ENCODE measurements around the gene PLEKHA3. TPM values are rescaled to one million over a fixed set of nuclear protein-coding genes. Genes with fewer than 3 reads are reported as not detected.
A peak's percentile ranks its signal among the peaks of the same experiment; 100 is the strongest.
"Not testable (repeated sequence)": the region's sequence is repeated elsewhere in the genome, so short reads cannot be mapped to it uniquely, and the experiment has no call there.

PLEKHA3 gene
- total RNA-seq, 1 donor from 2014 or later: 31.6 TPM

GRCh38 chr2:178469219-178469849 is 10.9 kb upstream of the PLEKHA3 start:
- no peak for DNase-seq (ENCODE audit: low spot score)
- Mint-ChIP-seq H3K27me3 (ENCODE audit: insufficient read depth) (no peaks in the 10 kb centered on the region), H3K4me1 (ENCODE audit: low read depth) (no peaks in the 10 kb centered on the region), H3K27ac (no peak overlapping the region), H3K4me3 (no peak overlapping the region), H3K9me3 (no peaks in the 10 kb centered on the region), H3K36me3 (ENCODE audit: low read depth) (no peaks in the 10 kb centered on the region)
- intact Hi-C loops (cut with micrococcal nuclease): no loop called here

DNA sequence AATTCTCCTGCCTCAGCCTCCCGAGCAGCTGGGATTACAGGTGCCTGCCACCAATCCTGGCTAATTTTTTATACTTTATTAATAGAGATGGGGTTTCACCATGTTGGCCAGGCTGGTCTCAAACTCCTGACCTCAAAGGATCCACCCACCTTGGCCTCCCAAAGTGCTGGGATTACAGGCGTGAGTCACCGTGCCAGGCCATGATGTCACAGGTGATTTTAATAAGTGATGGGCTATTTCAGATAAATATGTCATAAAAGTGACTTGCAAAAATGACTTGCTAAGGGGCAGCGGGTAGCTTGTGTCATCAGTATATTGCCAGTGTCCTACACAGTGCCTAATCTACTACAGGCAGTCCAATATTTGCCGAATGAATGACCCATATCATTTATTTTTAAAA is 8.9 kb upstream of the PLEKHA3 start:
- H3K36me3 Mint-ChIP-seq (ENCODE audit: low read depth); H3K27ac Mint-ChIP-seq; DNase-seq (ENCODE audit: low spot score); H3K27me3 Mint-ChIP-seq (ENCODE audit: insufficient read depth); H3K4me1 Mint-ChIP-seq (ENCODE audit: low read depth); H3K4me3 Mint-ChIP-seq; H3K9me3 Mint-ChIP-seq: not testable (repeated sequence)
- intact Hi-C loops (cut with micrococcal nuclease): loop anchor here (10.0 kb wide), 1 partner anchor 163 kb away; no protein-coding TSS in a partner anchor

DNA sequence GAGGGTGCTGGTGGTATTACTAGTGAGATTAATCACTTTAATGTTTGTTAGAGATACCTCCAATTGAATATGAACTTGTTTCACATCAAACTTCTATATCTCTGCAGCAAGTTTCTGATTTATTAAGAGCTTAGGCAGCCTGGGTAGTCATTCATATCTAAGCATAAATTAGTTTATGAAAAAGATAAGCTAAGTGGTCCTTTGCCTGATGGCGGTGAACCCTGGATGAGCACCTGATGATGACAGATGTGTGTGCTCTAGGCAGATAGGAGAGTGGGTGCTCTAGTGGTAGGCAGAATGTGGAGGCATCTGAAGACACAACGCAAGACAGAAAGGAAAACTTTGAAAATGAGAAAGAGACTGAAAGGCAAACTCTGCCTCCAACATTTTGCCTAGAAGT is 6.9 kb upstream of the PLEKHA3 start:
- H3K4me1 Mint-ChIP-seq (ENCODE audit: low read depth): peaks cover 3% of the 10 kb centered on the region
- no peaks in the 10 kb centered on the region for H3K9me3 Mint-ChIP-seq
- no peak for DNase-seq (ENCODE audit: low spot score)
- no peak overlapping the region for H3K27ac Mint-ChIP-seq
- no peak overlapping the region for H3K4me3 Mint-ChIP-seq
- no peaks in the 10 kb centered on the region for H3K36me3 Mint-ChIP-seq (ENCODE audit: low read depth)
- no peaks in the 10 kb centered on the region for H3K27me3 Mint-ChIP-seq (ENCODE audit: insufficient read depth)
- intact Hi-C loops (cut with micrococcal nuclease): loop anchor here (10.0 kb wide), 1 partner anchor 161 kb away; no protein-coding TSS in a partner anchor

DNA sequence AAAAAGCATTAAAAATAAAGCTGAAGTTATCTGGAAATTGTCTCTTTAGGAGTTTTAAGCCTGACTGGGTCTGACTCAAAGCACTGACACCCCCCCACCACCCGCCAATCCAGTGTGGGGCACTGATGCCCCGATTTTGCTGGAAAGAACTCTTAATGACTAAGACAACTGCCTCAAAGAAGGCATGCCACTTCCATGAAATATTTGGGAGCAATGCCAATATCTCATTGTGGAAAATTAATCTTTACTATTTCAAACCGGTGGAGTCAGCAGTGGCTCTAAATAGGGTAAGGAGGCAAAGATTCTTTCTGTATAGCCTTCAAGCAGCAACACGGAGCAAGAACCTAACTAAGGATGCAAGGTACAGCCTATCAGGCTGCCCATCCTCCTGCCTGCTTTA is 6.3 kb upstream of the PLEKHA3 start:
- intact Hi-C loops (cut with micrococcal nuclease): loop anchor here (10.0 kb wide), 1 partner anchor 161 kb away; no protein-coding TSS in a partner anchor

GRCh38 chr2:178474560-178474959 is 5.7 kb upstream of the PLEKHA3 start:
- no peak for DNase-seq (ENCODE audit: low spot score)
- H3K27me3 Mint-ChIP-seq (ENCODE audit: insufficient read depth): no peaks in the 10 kb centered on the region
- H3K4me1 Mint-ChIP-seq (ENCODE audit: low read depth): peaks cover 15% of the 10 kb centered on the region
- intact Hi-C loops (cut with micrococcal nuclease): loop anchor here (10.0 kb wide), 1 partner anchor 160 kb away; no protein-coding TSS in a partner anchor
- no peak overlapping the region for H3K27ac Mint-ChIP-seq
- H3K36me3 Mint-ChIP-seq (ENCODE audit: low read depth): no peaks in the 10 kb centered on the region
- H3K9me3 Mint-ChIP-seq: no peaks in the 10 kb centered on the region
- no peak overlapping the region for H3K4me3 Mint-ChIP-seq

More for the DNA sequence above, 6.3 kb upstream of the PLEKHA3 start:
- H3K4me1 Mint-ChIP-seq (ENCODE audit: low read depth): peaks cover 8% of the 10 kb centered on the region
- no peaks in the 10 kb centered on the region for H3K36me3 Mint-ChIP-seq (ENCODE audit: low read depth)
- H3K9me3 Mint-ChIP-seq: no peaks in the 10 kb centered on the region
- H3K4me3 Mint-ChIP-seq: no peak overlapping the region
- DNase-seq (ENCODE audit: low spot score): no peak
- H3K27ac Mint-ChIP-seq: no peak overlapping the region
- no peaks in the 10 kb centered on the region for H3K27me3 Mint-ChIP-seq (ENCODE audit: insufficient read depth)

GRCh38 chr2:178476477-178476876 is 3.8 kb upstream of the PLEKHA3 start:
- Mint-ChIP-seq H3K27ac (no peak overlapping the region), H3K36me3 (ENCODE audit: low read depth) (no peaks in the 10 kb centered on the region), H3K9me3 (no peaks in the 10 kb centered on the region), H3K4me3 (no peak overlapping the region), H3K27me3 (ENCODE audit: insufficient read depth) (no peaks in the 10 kb centered on the region), H3K4me1 (ENCODE audit: low read depth) (peaks cover 24% of the 10 kb centered on the region)
- intact Hi-C loops (cut with micrococcal nuclease): loop anchor here (10.0 kb wide), 1 partner anchor 158 kb away; no protein-coding TSS in a partner anchor
- DNase-seq (ENCODE audit: low spot score): no peak

GRCh38 chr2:178477443-178478129 is 2.7 kb upstream of the PLEKHA3 start:
- intact Hi-C loops (cut with micrococcal nuclease): loop anchor here (1.0 to 10.0 kb wide), 7 partner anchors 26 to 365 kb away; partner anchors contain the start of genes OSBPL6, PJVK, PRKRA and RBM45
- Mint-ChIP-seq H3K27ac (peak overlapping the region; percentile 99), H3K27me3 (ENCODE audit: insufficient read depth) (no peaks in the 10 kb centered on the region), H3K4me1 (ENCODE audit: low read depth) (peaks cover 35% of the 10 kb centered on the region), H3K4me3 (peak overlapping the region; percentile 95), H3K36me3 (ENCODE audit: low read depth) (no peaks in the 10 kb centered on the region), H3K9me3 (no peaks in the 10 kb centered on the region)
- DNase-seq (ENCODE audit: low spot score): no peak

- H3K9me3 Mint-ChIP-seq: no peaks in the 10 kb centered on the region
- H3K4me1 Mint-ChIP-seq (ENCODE audit: low read depth): peaks cover 39% of the 10 kb centered on the region
- no peaks in the 10 kb centered on the region for H3K36me3 Mint-ChIP-seq (ENCODE audit: low read depth)
- no peaks in the 10 kb centered on the region for H3K27me3 Mint-ChIP-seq (ENCODE audit: insufficient read depth)
- H3K27ac Mint-ChIP-seq: peak overlapping the region; percentile 99
- no peak for DNase-seq (ENCODE audit: low spot score)
- H3K4me3 Mint-ChIP-seq: peak overlapping the region; percentile 95
- intact Hi-C loops (cut with micrococcal nuclease): loop anchor here (1.0 to 10.0 kb wide), 7 partner anchors 27 to 365 kb away; partner anchors contain the start of genes OSBPL6, PJVK, PRKRA and RBM45
These were observed 2.2 kb upstream of the PLEKHA3 start for GRCh38 chr2:178478130-178478438.

GRCh38 chr2:178478439-178479274 is 1.6 kb upstream of the PLEKHA3 start, which contains the start of gene FKBP7:
Gene FKBP7 (minus strand): TSS chr2:178478600. CDS start chr2:178478499, 101 bp downstream.
- H3K27ac Mint-ChIP-seq: peak within 1 kb of the TSS; percentile 99
- peak; percentile 75 for DNase-seq (ENCODE audit: low spot score)
- intact Hi-C loops (cut with micrococcal nuclease): loop anchor here (1.0 to 10.0 kb wide), 7 partner anchors 27 to 366 kb away; partner anchors contain the start of genes OSBPL6, PJVK, PRKRA and RBM45
- peak within 1 kb of the TSS; percentile 95 for H3K4me3 Mint-ChIP-seq
- no peaks in the 10 kb centered on the region for H3K9me3 Mint-ChIP-seq
- no peaks in the 10 kb centered on the region for H3K36me3 Mint-ChIP-seq (ENCODE audit: low read depth)
- H3K27me3 Mint-ChIP-seq (ENCODE audit: insufficient read depth): no peaks in the 10 kb centered on the region
- peaks cover 39% of the 10 kb centered on the region for H3K4me1 Mint-ChIP-seq (ENCODE audit: low read depth)

DNA sequence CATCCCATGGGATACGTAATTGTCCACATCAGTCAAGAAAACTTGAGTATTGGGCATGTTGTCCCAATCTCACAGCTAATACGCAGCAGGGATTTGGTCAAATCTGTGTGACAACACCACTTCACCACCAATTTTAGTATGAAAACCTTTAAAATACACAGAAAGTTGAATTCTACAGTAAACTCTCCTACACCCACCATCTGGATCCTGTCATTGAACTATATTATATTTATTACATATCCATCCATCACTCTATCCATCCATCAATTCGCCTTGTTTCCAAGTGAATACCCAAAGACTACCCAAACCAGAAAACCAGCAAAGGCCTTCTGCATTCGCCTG is 1.0 kb upstream of the PLEKHA3 start:
- DNase-seq (ENCODE audit: low spot score): no peak
- Mint-ChIP-seq H3K36me3 (ENCODE audit: low read depth) (no peaks in the 10 kb centered on the region), H3K4me3 (peak overlapping the region; percentile 95), H3K27me3 (ENCODE audit: insufficient read depth) (no peaks in the 10 kb centered on the region), H3K4me1 (ENCODE audit: low read depth) (peaks cover 40% of the 10 kb centered on the region), H3K9me3 (no peaks in the 10 kb centered on the region), H3K27ac (peak overlapping the region; percentile 99)
- intact Hi-C loops (cut with micrococcal nuclease): loop anchor here (2.0 to 10.0 kb wide), 5 partner anchors 52 to 366 kb away; partner anchors contain the start of genes OSBPL6 and RBM45

DNA sequence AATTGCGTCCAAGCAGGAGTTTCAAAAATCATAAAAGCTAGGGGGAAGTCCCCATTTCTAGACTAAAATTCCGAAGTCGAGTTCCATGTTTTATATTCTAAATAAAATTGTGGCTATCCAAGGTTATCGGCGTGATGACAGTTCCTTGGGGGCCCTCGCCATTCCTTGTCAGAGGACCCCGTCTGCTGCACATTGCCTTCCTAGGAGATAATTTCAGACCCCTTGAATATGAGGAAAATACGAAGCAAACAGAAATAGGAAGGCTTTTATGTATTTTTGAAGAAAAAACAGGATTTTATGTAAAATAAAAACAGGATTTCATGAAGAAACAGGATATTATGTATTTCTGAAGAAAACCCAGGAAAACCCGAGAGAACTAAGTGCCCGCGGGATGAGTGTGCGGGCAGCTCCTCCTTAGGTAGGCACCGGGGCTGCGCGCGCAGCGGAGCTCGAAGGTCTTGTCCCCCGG is 465 bp upstream of the PLEKHA3 start:
- no peak for DNase-seq (ENCODE audit: low spot score)
- Mint-ChIP-seq H3K4me1 (ENCODE audit: low read depth) (peaks cover 46% of the 10 kb centered on the region), H3K27ac (peak overlapping the region; percentile 99), H3K27me3 (ENCODE audit: insufficient read depth) (no peaks in the 10 kb centered on the region), H3K4me3 (peak overlapping the region; percentile 95), H3K9me3 (no peaks in the 10 kb centered on the region), H3K36me3 (ENCODE audit: low read depth) (no peaks in the 10 kb centered on the region)
- intact Hi-C loops (cut with micrococcal nuclease): loop anchor here (1.0 to 10.0 kb wide), 7 partner anchors 35 to 367 kb away; partner anchors contain the start of genes OSBPL6 and RBM45

GRCh38 chr2:178482437-178482836 is 2.2 kb downstream of the PLEKHA3 start:
- intact Hi-C loops (cut with micrococcal nuclease): no loop called here
- no peaks in the 10 kb centered on the region for H3K9me3 Mint-ChIP-seq
- H3K4me1 Mint-ChIP-seq (ENCODE audit: low read depth): peaks cover 52% of the 10 kb centered on the region
- DNase-seq (ENCODE audit: low spot score): no peak
- peaks cover 16% of the 10 kb centered on the region for H3K36me3 Mint-ChIP-seq (ENCODE audit: low read depth)
- peak overlapping the region; percentile 95 for H3K4me3 Mint-ChIP-seq
- no peaks in the 10 kb centered on the region for H3K27me3 Mint-ChIP-seq (ENCODE audit: insufficient read depth)
- no peak overlapping the region for H3K27ac Mint-ChIP-seq
